Activated gamma-delta T cell treated with anti-CD3 and anti-CD28 coated beads, Interleukin-2, amount 50 U/mL, for 16 hours (primary cell): ENCODE data around the gene YWHAE.
A peak's percentile ranks its signal among the peaks of the same experiment; 100 is the strongest.
"Not testable (repeated sequence)": the region's sequence is repeated elsewhere in the genome, so short reads cannot be mapped to it uniquely, and the experiment has no call there.

ENCODE experiments used
- DNase-seq: peaks from one replicate; pipeline ENCODE4 v3.0.0-alpha.2; 2020; ENCODE audit warnings: low read depth

Gene YWHAE

DNA sequence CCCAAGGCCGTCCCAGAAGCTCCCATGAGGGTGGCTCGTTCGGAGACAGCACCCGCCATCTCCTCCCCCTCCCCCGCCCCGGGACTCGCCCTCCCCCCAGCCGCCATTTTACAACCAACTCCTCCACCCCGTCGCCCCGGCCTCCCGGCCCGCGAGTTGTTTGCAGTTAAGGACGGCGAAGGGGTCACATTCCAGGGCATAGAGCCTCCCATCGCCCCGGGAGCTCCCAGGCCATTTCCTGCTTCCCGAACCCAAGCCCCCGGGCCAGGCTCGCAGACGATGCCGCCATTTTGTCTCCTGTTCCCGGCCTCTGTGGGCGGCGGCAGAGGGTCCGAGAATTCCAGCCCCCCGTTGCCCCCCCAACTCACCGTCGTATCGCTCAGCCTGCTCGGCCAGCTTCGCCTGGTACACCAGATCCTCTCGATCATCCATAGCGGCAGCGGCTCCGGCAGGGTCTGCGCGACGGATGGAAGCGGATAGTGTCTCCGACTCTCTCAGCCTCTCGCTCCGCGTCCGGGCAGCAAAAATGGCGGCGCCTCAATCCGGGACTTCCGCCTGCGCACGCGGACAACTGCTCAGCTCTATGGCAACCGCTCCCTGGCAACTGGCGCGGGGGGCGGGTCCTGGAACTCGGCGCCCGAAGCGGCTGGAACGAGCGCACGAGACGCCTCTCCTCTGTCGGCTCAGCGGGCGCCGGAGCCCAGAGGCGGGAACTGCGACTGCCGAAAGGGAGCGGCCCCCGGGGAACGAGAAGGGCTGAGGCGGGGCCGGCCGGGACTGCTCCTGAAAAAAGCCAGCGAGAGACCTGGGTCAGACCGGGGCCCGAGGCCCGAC, at the start of gene YWHAE:
Gene YWHAE, minus strand, starts transcription at position 544 of the 834 bp plus-strand sequence. Its CDS starts 112 bp downstream, at position 432.
- DNase-seq: peak; percentile 95

GRCh38 chr17:1449412-1449967, 49.5 kb upstream of the YWHAE start:
- DNase-seq: no peak

GRCh38 chr17:1447052-1447451, 47.0 kb upstream of the YWHAE start:
- no peak for DNase-seq

DNA sequence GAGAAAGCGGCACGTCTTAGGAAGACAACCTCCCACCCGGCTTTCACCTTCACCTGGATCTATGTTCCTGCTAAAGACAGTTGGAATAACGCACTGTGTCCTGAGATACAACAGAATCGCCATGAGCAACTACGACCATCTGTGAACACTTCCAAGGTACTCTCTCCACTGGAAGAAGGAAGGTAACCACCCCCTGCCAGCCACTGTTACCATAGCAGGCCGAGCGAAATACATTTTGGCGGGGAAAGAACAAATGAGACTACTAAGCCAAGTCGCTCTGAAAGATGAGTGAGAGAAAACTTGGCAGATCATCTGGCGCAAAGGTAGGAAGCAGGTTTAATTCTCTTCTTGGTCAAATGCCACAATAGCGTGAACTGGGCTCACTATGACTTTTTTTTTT, 46.2 kb upstream of the YWHAE start:
- no peak for DNase-seq

DNA sequence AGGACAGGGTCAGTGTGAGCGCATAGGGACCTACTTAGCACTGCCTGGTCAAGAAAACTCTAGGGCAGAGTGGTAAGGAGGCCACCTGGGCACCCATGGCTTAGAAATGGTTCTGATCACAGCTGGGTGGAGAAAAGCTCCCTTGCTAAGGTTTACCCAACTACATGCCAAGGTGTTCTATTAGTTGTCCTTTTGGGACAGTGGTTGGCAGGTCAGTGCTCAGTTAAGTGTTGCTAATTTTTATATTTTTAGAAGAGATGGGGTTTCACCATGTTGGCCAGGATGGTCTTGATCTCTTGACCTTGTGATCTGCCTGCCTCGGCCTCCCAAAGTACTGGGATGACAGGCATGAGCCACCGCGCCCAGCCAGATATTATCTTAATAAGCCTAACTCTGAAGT, 45.7 kb upstream of the YWHAE start:
- not testable (repeated sequence) for DNase-seq

GRCh38 chr17:1442721-1443120, 42.7 kb upstream of the YWHAE start:
- not testable (repeated sequence) for DNase-seq

GRCh38 chr17:1442187-1442586, 42.2 kb upstream of the YWHAE start:
- DNase-seq: no peak

- DNase-seq: no peak
These were observed 40.9 kb upstream of the YWHAE start for GRCh38 chr17:1440921-1441320.

DNA sequence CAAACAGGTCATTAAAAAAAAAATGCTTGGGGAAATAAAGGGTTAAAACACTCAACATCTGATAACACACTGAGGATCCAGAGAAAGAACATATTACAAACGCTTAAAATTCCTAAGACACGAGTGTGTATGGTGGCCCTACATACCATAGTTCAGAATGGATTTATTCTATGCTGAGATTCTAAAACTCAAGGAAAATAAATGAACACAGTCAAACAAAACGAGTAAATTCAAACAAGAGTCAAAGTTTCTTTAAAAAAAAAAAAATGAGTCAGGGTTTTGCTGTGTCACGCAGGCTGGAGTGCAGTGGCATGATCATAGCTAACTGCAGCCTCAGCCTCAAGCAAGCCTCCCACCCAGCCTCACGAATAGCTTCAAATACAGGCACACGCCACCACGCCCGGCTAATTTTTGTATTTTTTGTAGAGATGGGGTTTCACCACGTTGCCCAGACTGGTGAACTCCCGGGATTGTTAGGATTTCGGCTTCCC, 38.6 kb upstream of the YWHAE start:
- DNase-seq: no peak

- DNase-seq: no peak
These were observed 35.3 kb upstream of the YWHAE start for GRCh38 chr17:1435326-1435725.

- DNase-seq: no peak
These were observed 34.1 kb upstream of the YWHAE start for GRCh38 chr17:1434150-1434549.

- no peak for DNase-seq
These were observed 31.6 kb upstream of the YWHAE start for GRCh38 chr17:1431631-1432104.

DNA sequence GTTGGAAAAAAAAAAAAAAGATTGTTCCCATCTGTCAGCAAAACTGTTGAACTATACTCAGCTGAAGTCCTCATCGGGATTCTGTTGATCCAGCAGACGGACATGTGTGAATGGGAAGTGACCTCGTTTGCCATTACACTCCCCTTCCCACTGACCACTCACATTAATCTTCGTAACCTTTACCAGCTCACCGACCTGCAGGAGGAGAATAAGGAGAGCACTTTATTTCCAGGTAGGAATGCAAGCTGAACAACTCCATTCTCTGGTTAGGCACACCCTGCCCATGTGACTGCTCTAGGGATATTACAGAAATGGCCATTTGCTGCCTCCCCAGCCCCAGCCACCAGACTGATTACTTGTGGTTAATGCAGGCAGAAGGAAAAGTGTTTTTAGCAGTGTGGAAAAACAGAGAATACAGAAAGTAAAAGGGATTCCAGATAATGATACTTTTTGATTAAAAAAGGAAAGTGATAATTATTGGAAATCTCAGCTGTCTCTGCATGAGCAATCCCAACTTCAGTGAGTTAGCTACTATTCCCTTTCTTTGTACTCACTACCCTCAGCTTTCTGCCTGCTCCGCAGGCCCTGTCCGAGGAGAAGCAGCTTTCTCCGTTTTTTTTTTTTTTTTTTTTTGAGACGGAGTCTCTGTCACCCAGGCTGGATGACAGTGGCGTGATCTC, 23.6 kb upstream of the YWHAE start:
- no peak for DNase-seq

- no peak for DNase-seq
These were observed 22.9 kb upstream of the YWHAE start for GRCh38 chr17:1422885-1423284.

GRCh38 chr17:1421470-1421869, 21.4 kb upstream of the YWHAE start:
- no peak for DNase-seq

GRCh38 chr17:1420981-1421380, 21.0 kb upstream of the YWHAE start:
- no peak for DNase-seq

DNA sequence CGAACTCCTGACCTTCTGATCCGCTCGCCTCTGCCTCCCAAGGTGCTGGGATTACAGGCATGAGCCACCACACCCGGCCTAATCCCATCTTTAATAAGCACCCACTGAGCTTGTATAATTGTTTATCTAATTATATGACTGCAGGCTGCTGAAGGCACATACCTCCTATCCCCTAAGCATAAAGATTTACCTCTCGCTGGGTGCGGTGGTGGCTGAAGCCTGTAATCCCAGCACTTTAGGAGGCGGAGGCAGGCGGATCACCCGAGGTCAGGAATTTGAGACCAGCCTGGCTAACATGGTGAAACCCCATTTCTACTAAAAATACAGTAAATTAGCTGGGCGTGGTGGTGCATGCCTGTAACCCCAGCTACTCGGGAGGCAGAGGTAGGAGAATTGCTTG, 20.1 kb upstream of the YWHAE start:
- no peak for DNase-seq

DNA sequence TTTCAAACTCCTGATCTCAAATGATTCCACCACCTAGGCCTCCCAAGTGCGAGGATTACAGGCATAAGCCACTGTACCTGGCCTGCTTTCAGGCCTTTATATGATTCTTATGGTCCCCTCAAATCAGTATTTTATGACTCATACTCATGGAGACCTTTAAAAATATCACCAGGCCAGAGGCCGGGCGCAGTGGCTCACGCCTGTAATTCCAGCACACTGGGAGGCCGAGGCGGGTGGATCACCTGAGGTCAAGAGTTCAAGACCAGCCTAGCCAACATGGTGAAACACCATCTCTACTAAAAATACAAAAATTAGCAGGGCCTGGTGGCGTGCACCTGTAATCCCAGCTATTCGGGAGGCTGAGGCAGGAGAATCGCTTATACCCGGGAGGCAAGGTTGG, 18.5 kb upstream of the YWHAE start:
- not testable (repeated sequence) for DNase-seq

- DNase-seq: no peak
These were observed 16.4 kb upstream of the YWHAE start for GRCh38 chr17:1416414-1416813.

DNA sequence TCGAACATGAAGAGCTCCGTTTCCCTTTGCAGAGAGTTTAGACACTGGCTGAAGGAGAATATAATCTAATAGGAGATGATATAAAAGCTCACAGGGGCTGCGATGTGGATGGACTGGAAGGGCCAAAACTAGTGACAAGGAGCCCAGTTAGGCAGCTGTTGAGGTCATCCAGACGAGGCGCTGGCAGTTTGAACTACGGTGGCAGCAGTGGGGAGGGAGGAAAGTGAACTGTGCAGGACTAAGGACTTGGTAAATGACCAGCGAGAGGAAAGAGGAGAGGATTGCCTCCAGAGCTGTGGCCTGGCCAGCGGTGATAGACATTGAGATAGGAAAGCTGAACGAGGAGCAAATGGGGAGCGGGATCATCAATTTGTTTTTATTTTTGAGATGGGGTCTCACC, 14.6 kb upstream of the YWHAE start:
- no peak for DNase-seq

GRCh38 chr17:1414001-1414574, 14.1 kb upstream of the YWHAE start:
- DNase-seq: no peak

DNA sequence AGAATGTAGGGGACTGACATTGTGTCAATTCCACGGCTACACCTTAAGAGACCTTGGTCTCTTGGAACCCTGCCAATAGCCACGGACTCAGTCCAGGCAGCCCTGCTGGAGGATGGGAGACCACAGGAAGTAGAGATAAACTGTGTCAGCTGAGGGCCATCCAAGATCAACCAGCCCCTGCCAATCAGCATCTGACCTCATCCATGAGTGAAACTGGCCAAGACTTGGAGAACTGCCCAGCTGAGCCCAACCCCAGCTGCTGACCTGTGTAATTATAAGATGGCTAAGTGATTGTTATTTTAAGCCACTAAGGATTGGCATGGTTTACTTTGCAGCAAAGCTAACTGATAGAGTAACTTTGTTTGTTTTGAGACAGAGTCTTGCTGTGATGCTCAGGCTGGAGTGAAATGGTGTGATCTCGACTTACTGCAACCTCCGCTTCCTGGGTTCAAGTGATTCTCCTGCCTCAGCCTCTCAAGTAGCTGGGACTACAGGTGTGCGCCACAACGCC, 13.3 kb upstream of the YWHAE start:
- no peak for DNase-seq
